ENCODE measurements around the gene KRT36.

- TF ChIP-seq CTCF (IDR thresholded peaks at IDR 0.05) (no peak), EZH2 (IDR thresholded peaks at IDR 0.05; ENCODE audit: borderline replicate concordance, insufficient read depth, low read depth, low read length, poor library complexity, severe bottlenecking) (no peak)
Measured at GRCh38 chr17:41490000-41490990, 585 bp upstream of the KRT36 start.
